Keratinocyte (primary cell): ENCODE measurements around the gene CDKN1C.

Experiments
- EZH2 ChIP-seq: IDR thresholded peaks from one replicate; pipeline ENCODE4 v1.6.1; 2012; ENCODE audit warnings: inconsistent platforms, mild to moderate bottlenecking, low read length, moderate library complexity
- TF ChIP-seq, protein P1 (sequence below), 3 experiments: IDR thresholded peaks in 1 of 3; conservative IDR thresholded peaks in 1 of 3; optimal IDR thresholded peaks in 1 of 3; 2 replicates in 2 of 3; 3 replicates in 1 of 3; pipeline versions ENCODE3 to v1.5.1; 2011; ENCODE audit warnings: low read length in 3 of 3, mild to moderate bottlenecking in 3 of 3, moderate library complexity in 2 of 3, control low read depth in 1 of 3, inconsistent platforms in 1 of 3; ENCODE audit not compliant: insufficient read depth in 2 of 3; ENCODE audit errors: extremely low read depth in 1 of 3

DNA sequence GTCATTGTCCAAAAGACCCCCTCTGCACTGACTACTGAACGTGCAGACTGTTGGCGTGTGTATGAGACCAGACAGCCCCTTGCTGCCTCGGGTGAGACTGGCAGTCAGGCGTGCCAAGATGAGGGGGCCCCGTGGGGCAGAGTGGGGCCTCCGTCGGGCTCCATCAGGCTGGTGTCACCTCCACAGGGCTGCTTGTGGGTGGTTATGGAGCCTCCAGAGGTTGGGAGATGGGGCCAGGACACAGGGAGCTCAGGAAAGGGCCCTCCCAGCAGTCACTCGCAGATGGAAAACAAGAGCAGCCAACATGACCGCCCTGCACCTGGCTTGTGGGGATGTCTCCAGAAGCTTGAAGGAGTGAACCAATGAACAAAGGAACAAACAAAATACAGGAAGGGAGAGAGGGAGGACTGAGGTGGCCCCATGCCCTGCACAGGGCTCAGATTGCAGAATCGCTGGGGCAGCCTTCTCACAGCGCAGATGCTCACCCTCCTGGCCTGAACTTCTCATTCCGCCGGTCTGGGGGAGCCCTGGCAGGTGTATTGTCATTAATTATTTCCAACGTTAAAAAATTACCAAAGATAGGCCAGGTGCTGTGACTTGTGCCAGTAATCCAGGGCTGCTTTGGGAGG is 49.1 kb upstream of the CDKN1C start:
- TF ChIP-seq, protein P1, sequence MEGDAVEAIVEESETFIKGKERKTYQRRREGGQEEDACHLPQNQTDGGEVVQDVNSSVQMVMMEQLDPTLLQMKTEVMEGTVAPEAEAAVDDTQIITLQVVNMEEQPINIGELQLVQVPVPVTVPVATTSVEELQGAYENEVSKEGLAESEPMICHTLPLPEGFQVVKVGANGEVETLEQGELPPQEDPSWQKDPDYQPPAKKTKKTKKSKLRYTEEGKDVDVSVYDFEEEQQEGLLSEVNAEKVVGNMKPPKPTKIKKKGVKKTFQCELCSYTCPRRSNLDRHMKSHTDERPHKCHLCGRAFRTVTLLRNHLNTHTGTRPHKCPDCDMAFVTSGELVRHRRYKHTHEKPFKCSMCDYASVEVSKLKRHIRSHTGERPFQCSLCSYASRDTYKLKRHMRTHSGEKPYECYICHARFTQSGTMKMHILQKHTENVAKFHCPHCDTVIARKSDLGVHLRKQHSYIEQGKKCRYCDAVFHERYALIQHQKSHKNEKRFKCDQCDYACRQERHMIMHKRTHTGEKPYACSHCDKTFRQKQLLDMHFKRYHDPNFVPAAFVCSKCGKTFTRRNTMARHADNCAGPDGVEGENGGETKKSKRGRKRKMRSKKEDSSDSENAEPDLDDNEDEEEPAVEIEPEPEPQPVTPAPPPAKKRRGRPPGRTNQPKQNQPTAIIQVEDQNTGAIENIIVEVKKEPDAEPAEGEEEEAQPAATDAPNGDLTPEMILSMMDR (optimal IDR thresholded peaks at IDR 0.05 in 1 of 3, IDR thresholded peaks at IDR 0.05 in 1 of 3, conservative IDR thresholded peaks at IDR 0.05 in 1 of 3; ENCODE audit: extremely low read depth in 1 of 3, insufficient read depth in 2 of 3, low read length in 3 of 3), result no peak
- TF ChIP-seq EZH2, result no peak
